Measurements from ENCODE around the gene ITPK1.
A peak's percentile ranks its signal among the peaks of the same experiment; 100 is the strongest.

The ITPK1 gene

DNA sequence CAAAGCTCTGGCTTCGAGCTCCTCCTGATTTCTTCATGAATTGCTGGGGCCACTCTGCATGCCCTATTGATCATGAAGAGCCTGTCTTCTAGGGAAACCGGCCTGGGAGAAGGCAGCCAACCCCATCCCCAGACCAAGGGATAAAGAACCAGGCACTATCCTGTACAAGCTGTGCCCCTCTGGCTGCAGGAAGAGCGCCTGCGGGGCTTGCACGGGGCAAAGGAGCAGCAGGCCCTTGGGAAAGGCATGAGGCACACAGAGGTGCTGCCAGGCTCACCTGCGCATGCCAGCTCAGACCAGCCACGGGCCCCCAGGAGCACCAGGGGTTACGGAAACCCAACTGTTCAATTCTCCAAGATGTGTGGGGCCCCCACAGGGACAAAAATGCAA lies 2.1 kb downstream of the ITPK1 start:
- CTCF ChIA-PET: interaction anchor here (0.5 to 7.6 kb wide), 58 partner anchors 7 to 823 kb away, joined by 3 to 155 read pairs (median 5); partner anchors contain the start of genes LYSET and MOAP1
- peaks cover 17% of the 10 kb centered on the region for H3K4me1 ChIP-seq (ENCODE audit: control insufficient read depth, insufficient read depth, low read length)
- H3K36me3 ChIP-seq (ENCODE audit: control insufficient read depth in 2 of 2, insufficient read depth in 1 of 2, low read length in 2 of 2): no peaks in the 10 kb centered on the region
- no peak for TF ChIP-seq ZNF394 (tag by site-specific recombination; IDR thresholded peaks at IDR 0.05; ENCODE audit: borderline replicate concordance)
- TF ChIP-seq, protein P1, sequence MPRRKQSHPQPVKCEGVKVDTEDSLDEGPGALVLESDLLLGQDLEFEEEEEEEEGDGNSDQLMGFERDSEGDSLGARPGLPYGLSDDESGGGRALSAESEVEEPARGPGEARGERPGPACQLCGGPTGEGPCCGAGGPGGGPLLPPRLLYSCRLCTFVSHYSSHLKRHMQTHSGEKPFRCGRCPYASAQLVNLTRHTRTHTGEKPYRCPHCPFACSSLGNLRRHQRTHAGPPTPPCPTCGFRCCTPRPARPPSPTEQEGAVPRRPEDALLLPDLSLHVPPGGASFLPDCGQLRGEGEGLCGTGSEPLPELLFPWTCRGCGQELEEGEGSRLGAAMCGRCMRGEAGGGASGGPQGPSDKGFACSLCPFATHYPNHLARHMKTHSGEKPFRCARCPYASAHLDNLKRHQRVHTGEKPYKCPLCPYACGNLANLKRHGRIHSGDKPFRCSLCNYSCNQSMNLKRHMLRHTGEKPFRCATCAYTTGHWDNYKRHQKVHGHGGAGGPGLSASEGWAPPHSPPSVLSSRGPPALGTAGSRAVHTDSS (tag by site-specific recombination; IDR thresholded peaks at IDR 0.05): no peak
- no peak for TF ChIP-seq HOXD13 (CRISPR knock-in tag; IDR thresholded peaks at IDR 0.05; ENCODE audit: borderline replicate concordance)
- TF ChIP-seq, protein P2, sequence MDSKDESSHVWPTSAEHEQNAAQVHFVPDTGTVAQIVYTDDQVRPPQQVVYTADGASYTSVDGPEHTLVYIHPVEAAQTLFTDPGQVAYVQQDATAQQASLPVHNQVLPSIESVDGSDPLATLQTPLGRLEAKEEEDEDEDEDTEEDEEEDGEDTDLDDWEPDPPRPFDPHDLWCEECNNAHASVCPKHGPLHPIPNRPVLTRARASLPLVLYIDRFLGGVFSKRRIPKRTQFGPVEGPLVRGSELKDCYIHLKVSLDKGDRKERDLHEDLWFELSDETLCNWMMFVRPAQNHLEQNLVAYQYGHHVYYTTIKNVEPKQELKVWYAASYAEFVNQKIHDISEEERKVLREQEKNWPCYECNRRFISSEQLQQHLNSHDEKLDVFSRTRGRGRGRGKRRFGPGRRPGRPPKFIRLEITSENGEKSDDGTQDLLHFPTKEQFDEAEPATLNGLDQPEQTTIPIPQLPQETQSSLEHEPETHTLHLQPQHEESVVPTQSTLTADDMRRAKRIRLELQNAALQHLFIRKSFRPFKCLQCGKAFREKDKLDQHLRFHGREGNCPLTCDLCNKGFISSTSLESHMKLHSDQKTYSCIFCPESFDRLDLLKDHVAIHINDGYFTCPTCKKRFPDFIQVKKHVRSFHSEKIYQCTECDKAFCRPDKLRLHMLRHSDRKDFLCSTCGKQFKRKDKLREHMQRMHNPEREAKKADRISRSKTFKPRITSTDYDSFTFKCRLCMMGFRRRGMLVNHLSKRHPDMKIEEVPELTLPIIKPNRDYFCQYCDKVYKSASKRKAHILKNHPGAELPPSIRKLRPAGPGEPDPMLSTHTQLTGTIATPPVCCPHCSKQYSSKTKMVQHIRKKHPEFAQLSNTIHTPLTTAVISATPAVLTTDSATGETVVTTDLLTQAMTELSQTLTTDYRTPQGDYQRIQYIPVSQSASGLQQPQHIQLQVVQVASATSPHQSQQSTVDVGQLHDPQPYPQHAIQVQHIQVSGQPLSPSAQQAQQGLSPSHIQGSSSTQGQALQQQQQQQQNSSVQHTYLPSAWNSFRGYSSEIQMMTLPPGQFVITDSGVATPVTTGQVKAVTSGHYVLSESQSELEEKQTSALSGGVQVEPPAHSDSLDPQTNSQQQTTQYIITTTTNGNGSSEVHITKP (tag by site-specific recombination; IDR thresholded peaks at IDR 0.05): peak; percentile 55
- no peak for TF ChIP-seq ZNF629 (tag by site-specific recombination; IDR thresholded peaks at IDR 0.05)
- TF ChIP-seq ZNF155 (tag by site-specific recombination; IDR thresholded peaks at IDR 0.05): no peak
- no peak for TF ChIP-seq ZNF664 (tag by site-specific recombination; IDR thresholded peaks at IDR 0.05)
- TF ChIP-seq, protein P3, sequence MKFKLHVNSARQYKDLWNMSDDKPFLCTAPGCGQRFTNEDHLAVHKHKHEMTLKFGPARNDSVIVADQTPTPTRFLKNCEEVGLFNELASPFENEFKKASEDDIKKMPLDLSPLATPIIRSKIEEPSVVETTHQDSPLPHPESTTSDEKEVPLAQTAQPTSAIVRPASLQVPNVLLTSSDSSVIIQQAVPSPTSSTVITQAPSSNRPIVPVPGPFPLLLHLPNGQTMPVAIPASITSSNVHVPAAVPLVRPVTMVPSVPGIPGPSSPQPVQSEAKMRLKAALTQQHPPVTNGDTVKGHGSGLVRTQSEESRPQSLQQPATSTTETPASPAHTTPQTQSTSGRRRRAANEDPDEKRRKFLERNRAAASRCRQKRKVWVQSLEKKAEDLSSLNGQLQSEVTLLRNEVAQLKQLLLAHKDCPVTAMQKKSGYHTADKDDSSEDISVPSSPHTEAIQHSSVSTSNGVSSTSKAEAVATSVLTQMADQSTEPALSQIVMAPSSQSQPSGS (tag by site-specific recombination; IDR thresholded peaks at IDR 0.05; ENCODE audit: low read depth): no peak
- TF ChIP-seq KLF7 (tag by site-specific recombination; IDR thresholded peaks at IDR 0.05; ENCODE audit: borderline replicate concordance): no peak
- TF ChIP-seq GFI1B (tag by site-specific recombination; IDR thresholded peaks at IDR 0.05): no peak
- TF ChIP-seq ZNF335 (tag by site-specific recombination; conservative IDR thresholded peaks at IDR 0.05): peak; percentile 45
- H3K27ac ChIP-seq (ENCODE audit: extremely low read depth, low read depth, low read length): no peak overlapping the region
- H3K9me3 ChIP-seq (ENCODE audit: control insufficient read depth, insufficient read depth, low read depth, low read length): no peaks in the 10 kb centered on the region
- H3K4me3 ChIP-seq (ENCODE audit: low read depth, low read length): no peak overlapping the region
- POLR2A ChIA-PET: interaction anchor here (0.8 to 1.4 kb wide), 4 partner anchors 8 to 61 kb away, joined by 3 to 6 read pairs (median 4); no protein-coding TSS in a partner anchor

DNA sequence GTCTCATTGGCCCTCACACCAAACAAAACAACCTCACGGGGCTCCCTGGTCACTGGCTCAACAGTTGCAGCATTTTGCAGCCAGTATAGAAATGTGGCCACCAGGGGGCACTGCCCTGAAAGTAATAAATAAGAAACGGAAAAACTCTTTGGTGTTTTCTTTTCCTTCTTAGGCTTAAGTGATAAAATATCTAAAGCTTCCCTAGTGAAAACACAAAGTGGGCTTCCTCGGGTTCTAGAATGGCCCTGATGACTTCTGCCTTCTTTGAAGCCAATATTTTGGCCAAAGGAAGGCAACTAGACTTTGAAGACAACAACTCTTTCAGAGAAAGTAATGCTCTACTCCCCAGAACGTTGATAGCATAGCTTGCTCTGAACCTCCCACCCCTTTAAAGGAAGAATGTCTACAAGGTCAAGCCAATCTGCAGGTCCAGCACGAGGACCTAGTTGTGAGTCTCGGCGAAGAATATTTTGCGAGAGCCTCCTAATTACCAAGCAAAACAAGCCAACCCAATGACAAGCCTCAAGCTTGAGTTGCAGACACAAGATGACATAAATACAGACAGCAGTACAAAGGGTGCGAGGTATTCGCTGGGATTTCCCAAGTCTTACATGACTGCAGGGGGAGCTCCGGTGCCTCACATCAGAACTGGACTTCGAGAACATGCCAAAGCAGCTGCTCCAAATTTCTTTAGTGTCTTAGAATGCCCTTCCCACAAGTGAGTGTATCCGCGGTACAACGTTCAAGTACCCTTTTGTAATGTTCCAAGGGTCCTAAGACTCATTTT lies 2.6 kb downstream of the ITPK1 start:
- peaks cover 17% of the 10 kb centered on the region for H3K4me1 ChIP-seq (ENCODE audit: control insufficient read depth, insufficient read depth, low read length)
- H3K36me3 ChIP-seq (ENCODE audit: control insufficient read depth in 2 of 2, insufficient read depth in 1 of 2, low read length in 2 of 2): no peaks in the 10 kb centered on the region
- no peaks in the 10 kb centered on the region for H3K9me3 ChIP-seq (ENCODE audit: control insufficient read depth, insufficient read depth, low read depth, low read length)
- no peak overlapping the region for H3K27ac ChIP-seq (ENCODE audit: extremely low read depth, low read depth, low read length)
- ChIA-PET POLR2A (interaction anchor here (0.8 to 1.4 kb wide), 4 partner anchors 8 to 61 kb away, joined by 3 to 6 read pairs (median 4); no protein-coding TSS in a partner anchor), CTCF (interaction anchor here (0.5 to 7.6 kb wide), 67 partner anchors 8 to 824 kb away, joined by 3 to 155 read pairs (median 5); partner anchors contain the start of genes LYSET and MOAP1)
- no peak overlapping the region for H3K4me3 ChIP-seq (ENCODE audit: low read depth, low read length)
- TF ChIP-seq, protein P4, sequence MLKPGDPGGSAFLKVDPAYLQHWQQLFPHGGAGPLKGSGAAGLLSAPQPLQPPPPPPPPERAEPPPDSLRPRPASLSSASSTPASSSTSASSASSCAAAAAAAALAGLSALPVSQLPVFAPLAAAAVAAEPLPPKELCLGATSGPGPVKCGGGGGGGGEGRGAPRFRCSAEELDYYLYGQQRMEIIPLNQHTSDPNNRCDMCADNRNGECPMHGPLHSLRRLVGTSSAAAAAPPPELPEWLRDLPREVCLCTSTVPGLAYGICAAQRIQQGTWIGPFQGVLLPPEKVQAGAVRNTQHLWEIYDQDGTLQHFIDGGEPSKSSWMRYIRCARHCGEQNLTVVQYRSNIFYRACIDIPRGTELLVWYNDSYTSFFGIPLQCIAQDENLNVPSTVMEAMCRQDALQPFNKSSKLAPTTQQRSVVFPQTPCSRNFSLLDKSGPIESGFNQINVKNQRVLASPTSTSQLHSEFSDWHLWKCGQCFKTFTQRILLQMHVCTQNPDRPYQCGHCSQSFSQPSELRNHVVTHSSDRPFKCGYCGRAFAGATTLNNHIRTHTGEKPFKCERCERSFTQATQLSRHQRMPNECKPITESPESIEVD (tag by site-specific recombination; IDR thresholded peaks at IDR 0.05): 0 out of 2 replicates have a peak, but pooled peaks have one; percentile 5
- TF ChIP-seq ZNF239 (tag by site-specific recombination; IDR thresholded peaks at IDR 0.05): no peak
- TF ChIP-seq GLIS1 (tag by site-specific recombination; IDR thresholded peaks at IDR 0.05): no peak
- no peak for TF ChIP-seq ZNF223 (tag by site-specific recombination; IDR thresholded peaks at IDR 0.05)
- no peak for TF ChIP-seq ZNF266 (tag by site-specific recombination; IDR thresholded peaks at IDR 0.05; ENCODE audit: low read depth)
- 0 out of 2 replicates have a peak, but pooled peaks have one; percentile 48 for TF ChIP-seq ZNF366 (tag by site-specific recombination; conservative IDR thresholded peaks at IDR 0.05)
- TF ChIP-seq, protein P5, sequence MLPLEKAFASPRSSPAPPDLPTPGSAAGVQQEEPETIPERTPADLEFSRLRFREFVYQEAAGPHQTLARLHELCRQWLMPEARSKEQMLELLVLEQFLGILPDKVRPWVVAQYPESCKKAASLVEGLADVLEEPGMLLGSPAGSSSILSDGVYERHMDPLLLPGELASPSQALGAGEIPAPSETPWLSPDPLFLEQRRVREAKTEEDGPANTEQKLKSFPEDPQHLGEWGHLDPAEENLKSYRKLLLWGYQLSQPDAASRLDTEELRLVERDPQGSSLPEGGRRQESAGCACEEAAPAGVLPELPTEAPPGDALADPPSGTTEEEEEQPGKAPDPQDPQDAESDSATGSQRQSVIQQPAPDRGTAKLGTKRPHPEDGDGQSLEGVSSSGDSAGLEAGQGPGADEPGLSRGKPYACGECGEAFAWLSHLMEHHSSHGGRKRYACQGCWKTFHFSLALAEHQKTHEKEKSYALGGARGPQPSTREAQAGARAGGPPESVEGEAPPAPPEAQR (tag by site-specific recombination; IDR thresholded peaks at IDR 0.05): no peak
- no peak for TF ChIP-seq MEIS1 (CRISPR knock-in tag; IDR thresholded peaks at IDR 0.05; ENCODE audit: borderline replicate concordance)
- TF ChIP-seq, protein P6, sequence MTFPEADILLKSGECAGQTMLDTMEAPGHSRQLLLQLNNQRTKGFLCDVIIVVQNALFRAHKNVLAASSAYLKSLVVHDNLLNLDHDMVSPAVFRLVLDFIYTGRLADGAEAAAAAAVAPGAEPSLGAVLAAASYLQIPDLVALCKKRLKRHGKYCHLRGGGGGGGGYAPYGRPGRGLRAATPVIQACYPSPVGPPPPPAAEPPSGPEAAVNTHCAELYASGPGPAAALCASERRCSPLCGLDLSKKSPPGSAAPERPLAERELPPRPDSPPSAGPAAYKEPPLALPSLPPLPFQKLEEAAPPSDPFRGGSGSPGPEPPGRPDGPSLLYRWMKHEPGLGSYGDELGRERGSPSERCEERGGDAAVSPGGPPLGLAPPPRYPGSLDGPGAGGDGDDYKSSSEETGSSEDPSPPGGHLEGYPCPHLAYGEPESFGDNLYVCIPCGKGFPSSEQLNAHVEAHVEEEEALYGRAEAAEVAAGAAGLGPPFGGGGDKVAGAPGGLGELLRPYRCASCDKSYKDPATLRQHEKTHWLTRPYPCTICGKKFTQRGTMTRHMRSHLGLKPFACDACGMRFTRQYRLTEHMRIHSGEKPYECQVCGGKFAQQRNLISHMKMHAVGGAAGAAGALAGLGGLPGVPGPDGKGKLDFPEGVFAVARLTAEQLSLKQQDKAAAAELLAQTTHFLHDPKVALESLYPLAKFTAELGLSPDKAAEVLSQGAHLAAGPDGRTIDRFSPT (tag by site-specific recombination; IDR thresholded peaks at IDR 0.05): no peak
- TF ChIP-seq IKZF3 (tag by site-specific recombination; IDR thresholded peaks at IDR 0.05): no peak
